ENCODE data around the gene TMEM181.
"Not testable (repeated sequence)": the region's sequence is repeated elsewhere in the genome, so short reads cannot be mapped to it uniquely, and the experiment has no call there.

The TMEM181 gene

GRCh38 chr6:158624684-158625682 is 65.1 kb downstream of the TMEM181 start:
- DNase-seq (ENCODE audit: low read depth): no peak

DNA sequence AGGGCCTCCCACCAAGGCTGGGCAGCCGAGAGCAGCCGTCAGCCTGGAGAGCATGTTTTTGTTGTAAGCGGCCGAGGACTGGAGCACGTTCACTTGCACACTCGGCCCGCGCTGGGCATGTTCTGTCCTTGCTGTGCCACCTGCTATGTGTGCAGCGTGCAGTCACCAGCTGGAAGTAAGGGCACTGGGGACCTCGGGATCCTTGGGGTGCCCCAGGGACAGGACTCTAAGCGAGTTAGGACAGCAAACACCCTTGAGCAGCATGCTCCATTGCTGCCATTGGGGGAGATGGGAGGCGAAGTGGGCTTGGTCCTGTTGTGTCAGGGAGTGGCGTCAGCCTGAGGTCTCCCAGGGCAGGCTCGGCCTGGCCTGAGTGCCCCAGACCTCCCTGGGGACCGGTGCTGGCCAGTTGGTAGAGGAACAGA is 66.0 kb downstream of the TMEM181 start:
- no peak for DNase-seq (ENCODE audit: low read depth)

DNA sequence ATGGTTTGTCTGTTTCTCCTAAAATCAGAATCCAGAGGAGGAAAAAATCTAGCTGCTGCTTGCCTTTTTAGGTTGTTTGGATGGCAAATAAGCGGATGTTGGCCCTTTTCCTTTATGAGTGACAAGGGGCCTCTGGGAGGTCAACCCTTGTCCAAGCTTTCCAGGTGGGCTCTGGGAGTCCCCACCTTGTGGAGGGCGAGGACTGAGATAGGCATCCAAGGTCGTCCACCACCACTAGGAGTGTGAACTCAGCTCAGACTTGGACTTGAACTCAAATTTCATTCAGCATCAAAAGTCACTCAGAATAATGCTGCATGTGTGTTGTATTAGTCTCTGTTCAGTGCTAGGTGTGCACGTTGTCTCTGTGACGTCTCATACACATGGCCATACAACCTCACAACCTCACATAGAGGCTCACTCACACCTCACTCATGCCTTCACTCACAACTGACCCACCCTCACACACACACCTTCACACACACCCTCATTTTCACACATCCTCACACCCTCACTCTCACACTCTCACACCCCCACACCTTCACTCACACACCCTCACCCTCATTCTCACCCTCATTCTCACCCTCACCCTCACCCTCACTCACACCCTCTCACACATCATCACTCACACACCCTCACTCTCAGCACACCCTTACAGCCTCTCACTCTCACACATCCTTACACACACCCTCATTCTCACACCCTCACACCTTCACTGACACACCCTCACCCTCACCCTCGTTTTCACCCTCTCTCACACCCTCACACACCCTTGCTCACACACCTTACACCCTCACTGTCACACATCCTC is 66.7 kb downstream of the TMEM181 start:
- no peak for DNase-seq (ENCODE audit: low read depth)

DNA sequence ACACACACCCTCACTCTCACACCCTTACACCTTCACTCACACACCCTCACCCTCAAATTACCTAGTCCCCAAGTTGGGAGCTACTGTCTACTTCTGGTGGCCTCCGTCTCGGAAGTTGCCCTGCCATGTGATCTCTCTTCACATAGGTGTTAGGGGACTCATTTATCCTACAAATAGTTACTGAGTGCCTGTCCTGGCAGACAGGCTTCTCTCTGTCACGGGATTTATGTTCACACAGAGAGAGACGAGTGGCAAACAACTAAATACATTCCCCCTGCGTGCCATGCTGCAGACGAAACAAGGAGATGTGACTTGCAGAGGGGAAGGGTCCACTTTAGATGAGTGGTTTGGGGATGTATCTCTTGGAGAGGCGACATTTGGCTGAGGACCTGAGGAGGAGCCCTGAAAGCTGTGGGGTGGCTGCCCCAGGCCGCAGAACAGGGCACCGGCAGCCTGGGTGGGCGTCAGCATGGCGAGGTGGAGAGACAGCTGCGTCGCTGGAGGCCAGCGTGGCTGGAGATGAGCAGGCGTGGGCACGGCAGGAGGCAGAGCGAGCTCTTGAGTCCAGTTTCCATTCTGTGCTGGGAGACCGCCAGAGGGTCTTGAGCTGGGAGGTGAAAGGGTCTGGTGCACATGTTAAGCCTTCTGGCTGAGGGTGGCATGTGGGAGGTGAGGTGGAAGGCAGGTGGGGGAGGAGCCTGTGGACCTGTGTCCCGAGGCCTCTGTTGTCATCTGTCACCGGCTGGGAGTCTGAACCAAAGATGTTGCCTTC is 67.5 kb downstream of the TMEM181 start:
- DNase-seq (ENCODE audit: low read depth): no peak

DNA sequence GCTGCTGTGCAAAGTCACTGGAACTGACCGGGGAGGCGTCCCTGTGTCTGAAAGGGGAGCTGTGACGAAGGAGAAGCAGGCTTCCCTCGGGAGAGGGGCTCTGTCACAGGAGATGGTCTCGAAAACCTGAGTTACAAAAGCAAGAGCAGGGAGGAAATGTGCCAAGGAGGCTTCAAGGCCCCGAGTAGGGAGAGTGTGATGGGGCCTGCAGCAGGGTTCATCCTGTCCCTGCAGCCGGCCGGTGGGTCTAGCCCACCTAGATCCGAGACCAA is 68.0 kb downstream of the TMEM181 start:
- no peak for DNase-seq (ENCODE audit: low read depth)

DNA sequence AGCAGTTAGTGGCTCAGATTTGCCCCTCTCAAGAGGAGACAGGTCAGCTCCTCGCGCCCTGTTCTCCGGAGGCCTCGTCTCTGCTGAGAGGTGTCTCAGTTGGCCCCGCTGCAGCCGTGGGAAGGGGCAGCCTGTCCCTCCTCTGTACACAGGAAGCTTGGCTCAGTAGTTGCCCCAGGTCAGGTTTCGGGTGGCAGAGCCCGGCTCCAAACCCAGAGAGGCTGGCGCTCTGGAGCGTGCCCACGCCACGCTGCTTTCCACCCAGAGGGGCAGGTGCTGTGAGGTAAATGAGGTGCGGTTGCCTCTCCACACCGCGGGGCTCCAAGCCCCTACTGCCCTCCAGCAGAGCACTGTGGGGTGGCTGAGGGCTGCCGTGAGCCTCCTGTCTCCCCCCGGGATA is 68.7 kb downstream of the TMEM181 start:
- DNase-seq (ENCODE audit: low read depth): no peak

DNA sequence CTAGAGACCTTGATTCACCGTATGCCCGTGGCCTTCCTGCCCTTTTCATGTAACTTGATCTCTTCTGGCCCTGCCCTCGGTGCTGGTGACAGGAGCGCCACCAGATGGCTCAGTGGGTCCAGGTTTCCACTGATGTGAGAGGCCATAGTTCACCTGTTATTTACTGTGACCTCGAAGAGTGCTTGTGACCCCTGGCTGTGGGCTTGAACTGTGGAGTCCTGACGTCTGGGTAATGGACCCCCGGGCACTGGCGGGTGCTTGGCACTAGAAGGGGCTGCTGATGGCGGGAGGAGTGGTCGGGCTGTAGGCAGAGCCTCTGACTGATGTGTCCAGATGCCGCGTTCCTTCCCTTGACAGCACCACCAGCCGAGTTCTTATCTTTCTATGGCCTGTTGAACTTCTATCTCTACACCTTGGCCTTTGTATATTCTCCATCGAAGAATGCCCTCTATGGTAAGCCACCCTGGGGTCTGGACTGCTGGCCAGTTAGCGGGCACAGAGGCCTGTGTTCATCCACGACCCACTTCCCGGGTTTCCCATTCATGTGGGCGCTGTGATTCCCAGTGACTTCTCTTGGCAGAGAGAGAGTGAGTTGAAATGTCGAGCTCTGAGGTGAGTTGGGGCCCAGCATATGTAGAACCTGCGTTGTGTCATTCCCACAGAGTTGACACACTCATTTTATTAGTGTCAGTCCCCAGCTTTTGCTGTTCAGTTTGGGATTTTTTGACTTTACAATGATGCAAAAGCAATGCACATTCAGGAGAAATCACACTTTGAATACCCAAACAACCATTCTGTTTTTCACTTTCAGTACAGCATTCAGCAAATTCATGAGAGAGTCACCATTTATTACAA is 69.7 kb downstream of the TMEM181 start:
- no peak for DNase-seq (ENCODE audit: low read depth)

DNA sequence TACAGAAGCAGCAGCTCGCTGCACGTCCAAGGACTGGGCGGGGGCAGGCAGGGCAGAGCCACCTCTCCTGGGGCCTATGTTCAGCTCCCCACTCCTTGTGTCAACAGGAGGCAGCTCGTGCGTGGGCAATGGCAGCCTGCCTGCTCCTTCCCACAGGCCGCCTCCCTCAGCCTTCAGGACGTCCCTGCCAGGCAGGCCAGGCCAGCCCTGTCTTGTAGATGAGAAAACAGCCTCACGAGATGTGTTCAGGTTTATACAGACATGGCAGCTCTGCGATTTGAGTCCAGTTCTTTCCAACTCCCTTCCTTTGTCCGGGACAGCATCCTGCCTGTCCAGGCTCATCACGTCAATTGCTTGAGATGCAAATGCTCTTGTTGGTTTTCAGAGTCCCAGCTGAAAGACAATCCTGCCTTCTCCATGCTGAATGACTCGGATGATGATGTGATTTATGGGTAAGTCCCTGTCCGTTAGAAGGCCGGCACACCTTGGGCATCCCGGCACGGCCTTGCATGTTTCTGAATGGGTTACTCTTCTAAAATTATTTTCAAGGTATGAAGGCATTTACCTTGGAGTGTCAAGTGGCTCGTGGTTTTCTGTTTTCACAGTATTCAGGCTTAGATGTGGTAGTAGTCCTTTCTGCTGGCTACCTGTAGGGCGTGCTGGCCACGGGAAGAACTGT is 71.2 kb downstream of the TMEM181 start:
- DNase-seq (ENCODE audit: low read depth): no peak

DNA sequence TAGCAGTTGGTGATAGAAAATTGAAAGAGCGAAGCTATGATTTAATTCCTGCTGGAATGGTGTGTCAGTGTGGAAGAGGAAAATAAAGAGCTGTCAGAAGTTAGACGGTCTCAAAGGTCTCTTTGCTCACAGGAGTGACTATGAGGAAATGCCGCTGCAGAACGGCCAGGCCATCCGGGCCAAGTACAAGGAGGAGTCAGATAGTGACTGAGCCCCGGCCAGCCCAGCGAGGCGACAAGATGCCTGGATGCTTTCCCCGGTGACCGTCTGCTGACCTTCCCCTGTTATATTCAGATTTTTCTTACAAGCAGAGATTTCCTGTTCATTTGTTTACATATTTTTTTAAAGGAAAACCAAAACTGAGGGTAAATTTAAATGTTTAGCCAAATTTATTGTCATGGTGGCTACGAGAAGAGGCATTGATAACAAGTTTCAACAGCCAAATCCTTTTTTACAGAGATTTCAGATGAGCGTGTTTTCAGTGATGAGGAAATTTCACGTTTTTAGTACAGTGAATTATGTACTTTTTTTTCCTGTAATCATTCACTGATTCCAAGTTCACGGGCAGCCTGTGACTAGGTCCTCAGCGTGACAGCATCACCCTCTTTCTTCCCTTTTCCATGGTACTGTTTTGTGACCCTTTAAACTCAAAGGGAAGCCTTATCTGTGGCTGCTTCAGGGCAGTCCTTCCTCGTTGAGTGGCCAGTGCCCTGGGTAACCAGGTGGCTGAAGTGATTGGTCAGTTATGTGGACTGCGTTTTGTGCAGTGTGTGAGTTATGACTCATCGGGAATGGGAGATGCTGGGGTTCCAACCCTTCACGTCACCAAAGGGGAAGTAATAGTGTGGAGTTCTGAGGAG is 72.0 kb downstream of the TMEM181 start:
- no peak for DNase-seq (ENCODE audit: low read depth)

DNA sequence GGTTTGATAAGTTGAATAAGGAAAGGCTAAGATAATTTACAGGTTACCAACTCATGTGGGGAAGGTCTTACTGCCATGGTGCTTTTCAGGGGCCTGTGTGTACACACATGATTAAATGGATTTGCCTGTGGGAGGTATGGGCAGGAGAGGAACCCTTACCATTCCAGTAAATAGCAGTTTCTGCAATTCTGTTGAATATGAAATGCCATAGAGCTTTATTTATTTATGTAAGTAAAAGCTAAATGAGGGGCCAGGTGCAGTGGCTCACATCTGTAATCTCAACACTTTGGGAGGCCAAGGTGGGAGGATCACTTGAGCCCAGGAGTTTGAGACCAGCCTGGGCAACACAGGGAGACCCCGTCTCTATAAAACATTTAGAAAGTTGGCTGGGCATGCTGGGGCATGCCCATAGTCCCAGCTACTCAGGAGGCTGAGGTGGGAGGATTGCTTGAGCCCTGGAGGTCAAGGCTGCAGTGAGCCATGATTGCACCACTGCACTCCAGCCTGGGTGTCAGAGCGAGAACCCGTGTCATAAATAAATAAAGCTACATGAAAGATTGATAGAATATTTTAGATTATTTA is 72.7 kb downstream of the TMEM181 start:
- not testable (repeated sequence) for DNase-seq (ENCODE audit: low read depth)

- DNase-seq (ENCODE audit: low read depth): no peak
Measured at GRCh38 chr6:158633127-158633526, 73.2 kb downstream of the TMEM181 start.

DNA sequence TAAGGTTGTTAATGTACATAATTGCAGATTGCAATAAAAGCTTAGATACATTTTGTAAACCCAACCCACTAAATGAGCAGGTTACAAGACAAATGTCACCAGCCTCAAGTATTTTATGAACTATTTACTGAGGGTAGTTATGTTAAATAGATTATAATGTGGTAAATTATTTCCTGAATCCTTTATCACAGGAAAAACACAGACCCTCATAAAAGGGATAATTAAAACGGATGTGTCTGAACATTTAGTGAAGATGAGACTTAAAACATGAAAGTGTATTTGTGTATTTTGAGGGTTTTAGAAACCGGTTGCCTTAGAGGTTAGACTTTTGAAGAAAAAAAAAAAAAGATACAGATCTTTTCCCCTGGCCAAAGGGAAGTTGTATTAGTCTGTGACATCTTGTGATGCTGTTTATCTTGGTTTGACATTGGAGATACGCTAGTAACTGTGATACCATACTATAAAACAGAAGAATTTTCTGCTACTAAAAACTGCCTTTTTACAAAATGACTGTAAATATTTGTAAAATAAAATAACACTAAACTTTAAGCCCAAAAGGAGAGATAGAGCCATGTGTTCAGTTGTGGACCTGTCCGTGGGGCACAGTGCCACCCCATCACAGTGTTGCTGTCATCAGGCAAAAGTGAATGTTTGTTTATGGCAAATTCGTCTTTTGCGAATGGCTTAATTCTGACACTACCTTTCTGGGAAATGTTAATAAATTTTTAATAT is 75.0 kb downstream of the TMEM181 start:
- DNase-seq (ENCODE audit: low read depth): no peak

DNA sequence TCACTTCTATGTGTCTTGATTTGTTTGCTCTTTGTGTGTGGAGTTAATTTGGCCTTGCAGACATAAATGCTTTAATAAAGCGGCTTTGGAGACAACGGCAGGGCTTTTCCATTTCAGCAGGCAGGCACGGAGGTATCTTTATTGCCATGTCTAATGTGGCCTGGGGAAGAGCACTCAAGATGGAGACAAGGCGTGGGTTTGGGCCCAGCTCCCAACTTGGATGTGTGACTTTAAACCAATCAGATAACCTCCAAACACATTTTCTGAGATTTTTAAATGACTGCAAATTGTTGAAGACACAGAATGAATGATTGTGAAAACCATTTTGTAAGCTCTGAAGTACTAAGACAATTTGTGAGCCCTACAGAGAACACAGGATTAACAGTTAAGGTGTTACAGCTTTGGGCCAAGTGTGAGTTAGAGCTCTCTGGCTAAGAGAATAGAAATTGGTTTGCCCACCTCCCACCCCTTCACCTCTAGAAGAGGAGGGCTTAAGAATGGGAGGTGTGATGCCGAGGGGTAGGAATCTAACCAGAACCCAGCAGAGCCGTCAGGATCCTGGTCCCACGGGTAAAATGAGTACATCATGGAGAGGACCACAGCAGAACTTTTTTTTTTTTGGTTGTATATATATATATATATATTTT is 75.7 kb downstream of the TMEM181 start:
- DNase-seq (ENCODE audit: low read depth): no peak

- no peak for DNase-seq (ENCODE audit: low read depth)
Measured at GRCh38 chr6:158636778-158637177, 76.9 kb downstream of the TMEM181 start.

DNA sequence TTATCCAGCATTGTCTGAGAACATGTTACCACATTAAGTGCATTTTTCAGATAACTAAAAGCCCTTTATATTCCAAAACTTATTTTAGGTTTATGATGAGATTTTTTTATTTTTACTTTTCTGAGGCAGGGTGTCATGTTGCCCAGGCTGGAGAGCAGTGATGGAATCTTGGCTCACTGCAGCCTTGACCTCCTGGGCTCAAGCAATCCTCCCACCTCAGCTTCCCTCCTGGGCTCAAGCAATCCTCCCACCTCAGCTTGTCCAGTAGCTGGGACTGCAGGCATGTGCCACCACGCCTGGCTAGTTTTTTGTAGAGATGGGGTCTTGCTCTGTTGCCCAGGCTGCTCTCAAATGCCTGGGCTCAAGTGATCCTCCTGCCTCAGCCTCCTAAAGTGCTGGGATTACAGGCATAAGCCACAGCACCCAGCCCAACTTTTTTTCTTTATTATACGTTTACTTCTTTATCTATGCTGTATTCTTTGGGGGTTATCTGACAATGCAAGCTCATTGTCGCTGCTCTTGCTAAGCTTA is 78.5 kb downstream of the TMEM181 start:
- no peak for DNase-seq (ENCODE audit: low read depth)

- no peak for DNase-seq (ENCODE audit: low read depth)
Measured at GRCh38 chr6:158639056-158639455, 79.2 kb downstream of the TMEM181 start.

DNA sequence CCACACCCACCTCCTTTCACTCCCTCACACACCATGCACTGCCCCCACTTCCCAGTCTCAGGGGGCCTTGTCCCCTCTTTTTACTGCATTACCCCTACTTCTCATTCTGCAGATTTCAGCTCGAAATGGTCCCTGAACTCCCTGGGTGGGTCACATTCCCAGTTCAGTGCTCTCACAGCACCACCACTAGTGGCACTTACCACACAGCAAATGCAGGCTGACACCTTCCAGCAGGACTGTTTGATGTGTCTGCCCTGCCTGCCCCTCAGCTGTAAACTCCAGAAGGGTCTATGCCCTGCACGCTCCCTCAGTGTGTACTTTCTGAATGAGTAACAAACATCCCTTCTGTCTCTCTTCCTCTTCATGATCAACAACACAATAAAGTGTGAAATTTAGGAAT is 80.6 kb downstream of the TMEM181 start:
- DNase-seq (ENCODE audit: low read depth): no peak

- no peak for DNase-seq (ENCODE audit: low read depth)
Measured at GRCh38 chr6:158642097-158642601, 82.3 kb downstream of the TMEM181 start.

Data from activated T-helper 1 cell treated with Interleukin-2 at 50 U/mL for 16 hours (primary cell).